Esophagus squamous epithelium (tissue), 5 donors: ENCODE measurements around the gene AVP. TPM values are rescaled to one million over a fixed set of nuclear protein-coding genes. Genes with fewer than 3 reads are reported as not detected.
"Not testable (repeated sequence)": the region's sequence is repeated elsewhere in the genome, so short reads cannot be mapped to it uniquely, and the experiment has no call there.

Source experiments
- DNase-seq: peaks from one replicate; lab custom pipeline; 2025; lab: John Stamatoyannopoulos, UW
- H3K27ac ChIP-seq, 4 donors: fragments of 200-600 bp; sonication (generic); one replicate each; pipeline ENCODE4 v1.5.1; 2016 to 2019; ENCODE audit warnings: mild to moderate bottlenecking in 1 of 4
- H3K27me3 ChIP-seq, 4 donors: fragments of 200-600 bp; sonication (generic); 1 replicate in 3 of 4; 2 replicates in 1 of 4; pipeline versions ENCODE4 v1.5.1 to v1.6.0; 2017 to 2021; ENCODE audit warnings: antibody characterized with exemption in 1 of 4
- H3K36me3 ChIP-seq, 3 donors: fragments of 200-600 bp; sonication (generic); one replicate each; pipeline ENCODE4 v1.5.1; 2016 to 2019
- H3K4me1 ChIP-seq, 3 donors: fragments of 200-600 bp; sonication (generic); one replicate each; pipeline ENCODE4 v1.5.1; 2017 to 2019
- H3K4me3 ChIP-seq, 4 donors: fragments of 200-600 bp; sonication (generic); 1 replicate in 3 of 4; 2 replicates in 1 of 4; pipeline ENCODE4 v1.5.1; 2016 to 2019; ENCODE audit warnings: mild to moderate bottlenecking in 2 of 4, moderate library complexity in 1 of 4
- H3K9me3 ChIP-seq, 3 donors: fragments of 200-600 bp; sonication (generic); one replicate each; pipeline ENCODE4 v1.5.1; 2016 to 2019
- CTCF ChIP-seq, 6 experiments: fragments of 450-650 bp in 4 of 6; fragments of 200-600 bp in 2 of 6; sonication (generic) in 2 of 6; IDR thresholded peaks; one replicate each; pipeline ENCODE4 v1.5.1; 2016 to 2019; ENCODE audit warnings: antibody characterized with exemption in 6 of 6, mild to moderate bottlenecking in 4 of 6, moderate library complexity in 4 of 6
- POLR2A ChIP-seq, 4 donors: fragments of 450-650 bp; IDR thresholded peaks; one replicate each; pipeline ENCODE4 v1.6.1; 2017; ENCODE audit warnings: antibody characterized with exemption in 4 of 4, mild to moderate bottlenecking in 4 of 4, moderate library complexity in 3 of 4
- WGBS, 2 donors: methylation state at CpG; one replicate each; pipeline ENCODE4 v1.1.5; 2018; 5-methylcytosine and 5-hydroxymethylcytosine counted together
- intact Hi-C: fragments of 100-400 bp; cut with DNase I; formaldehyde crosslinking; loops from one replicate; pipeline ENCODE4 v1.15.0; 2022
- total RNA-seq, 4 donors: library from RNA; depleted of rRNA; stranded (reverse); fragments of >200 nt; gene quantifications; one replicate each; pipeline ENCODE4 v1.1.0, GENCODE V29; 2016
- donor health status: DM: yes; HTN: yes; CAD: no.

The AVP gene
- total RNA-seq, 4 donors from 2014 or later: not detected

GRCh38 chr20:3128275-3128984 is 43.9 kb upstream of the AVP start:
- DNase-seq: no peak
- TF ChIP-seq POLR2A (IDR thresholded peaks at IDR 0.05) (no peak), CTCF (IDR thresholded peaks at IDR 0.05) (no peak)
- 59 to 64% methylated on average over 7 to 8 of the region's 8 CpGs for WGBS, 2 donors

GRCh38 chr20:3126527-3126859 is 42.0 kb upstream of the AVP start:
- Histone ChIP-seq H3K4me3 (no peak overlapping the region), H3K27ac (no peak overlapping the region), H3K27me3 (no peaks in the 10 kb centered on the region), H3K36me3 (peaks cover 4 to 37% (median 7%) of the 10 kb centered on the region in 3 donors), H3K4me1 (peaks cover 0 to 12% (median 0%) of the 10 kb centered on the region in 3 donors), H3K9me3 (peaks cover 0 to 9% (median 0%) of the 10 kb centered on the region in 3 donors)
- 74 to 92% methylated on average over 1 of the region's 1 CpG for WGBS, 2 donors
- no peak for TF ChIP-seq CTCF (IDR thresholded peaks at IDR 0.05)
- TF ChIP-seq POLR2A (IDR thresholded peaks at IDR 0.05): no peak
- no peak for DNase-seq
- intact Hi-C loops: no loop called here

More at GRCh38 chr20:3128275-3128984, 43.9 kb upstream of the AVP start:
- Histone ChIP-seq H3K27ac (no peak overlapping the region), H3K4me3 (no peak overlapping the region), H3K27me3 (no peaks in the 10 kb centered on the region), H3K36me3 (peaks cover 0 to 18% (median 0%) of the 10 kb centered on the region in 3 donors), H3K9me3 (peaks cover 0 to 9% (median 0%) of the 10 kb centered on the region in 3 donors), H3K4me1 (peaks cover 0 to 12% (median 0%) of the 10 kb centered on the region in 3 donors)
- intact Hi-C loops: no loop called here

GRCh38 chr20:3125776-3126526 is 41.4 kb upstream of the AVP start:
- WGBS, 2 donors: 76 to 83% methylated on average over 7 to 8 of the region's 25 CpGs
- H3K36me3 ChIP-seq: peaks cover 4 to 43% (median 12%) of the 10 kb centered on the region in 3 donors
- H3K27me3 ChIP-seq, intact Hi-C loops, DNase-seq, H3K27ac ChIP-seq, H3K4me3 ChIP-seq, H3K9me3 ChIP-seq: not testable (repeated sequence)
- H3K4me1 ChIP-seq: peaks cover 0 to 12% (median 0%) of the 10 kb centered on the region in 3 donors

GRCh38 chr20:3124773-3125560 is 40.4 kb upstream of the AVP start:
- no CpG with 5 or more reads among the region's 41 CpGs for WGBS, 2 donors
- H3K4me3 ChIP-seq, intact Hi-C loops, H3K27me3 ChIP-seq, DNase-seq, H3K27ac ChIP-seq, H3K9me3 ChIP-seq: not testable (repeated sequence)
- Histone ChIP-seq H3K36me3 (peaks cover 4 to 51% (median 12%) of the 10 kb centered on the region in 3 donors), H3K4me1 (peaks cover 0 to 12% (median 0%) of the 10 kb centered on the region in 3 donors)

- 95 to 98% methylated on average over 7 to 10 of the region's 18 CpGs for WGBS, 2 donors
- intact Hi-C loops, DNase-seq: not testable (repeated sequence)
Observed at GRCh38 chr20:3124163-3124562, 39.6 kb upstream of the AVP start.

GRCh38 chr20:3123542-3123941 is 39.0 kb upstream of the AVP start:
- Histone ChIP-seq H3K36me3 (peaks cover 4 to 57% (median 12%) of the 10 kb centered on the region in 3 donors), H3K4me3 (no peak overlapping the region), H3K4me1 (peaks cover 0 to 5% (median 0%) of the 10 kb centered on the region in 3 donors), H3K9me3 (peaks cover 0 to 9% (median 0%) of the 10 kb centered on the region in 3 donors), H3K27ac (no peak overlapping the region), H3K27me3 (no peaks in the 10 kb centered on the region)
- intact Hi-C loops: no loop called here
- 55 to 88% methylated on average over 1 of the region's 1 CpG for WGBS, 2 donors
- TF ChIP-seq POLR2A (IDR thresholded peaks at IDR 0.05): no peak
- no peak for TF ChIP-seq CTCF (IDR thresholded peaks at IDR 0.05)
- no peak for DNase-seq

More at GRCh38 chr20:3124163-3124562, 39.6 kb upstream of the AVP start:
- not testable (repeated sequence) for H3K27ac ChIP-seq, H3K4me3 ChIP-seq, H3K9me3 ChIP-seq, H3K27me3 ChIP-seq
- Histone ChIP-seq H3K4me1 (peaks cover 0 to 11% (median 0%) of the 10 kb centered on the region in 3 donors), H3K36me3 (peaks cover 4 to 57% (median 12%) of the 10 kb centered on the region in 3 donors)
